Upper lobe of left lung (tissue), 4 donors: ENCODE data around the gene RAB18.

Source experiments
- CTCF ChIP-seq, 6 experiments: fragments of 450-650 bp in 4 of 6; fragments of 200-600 bp in 2 of 6; sonication (generic) in 2 of 6; IDR thresholded peaks; one replicate each; pipeline ENCODE4 v1.5.1; 2016 to 2019; ENCODE audit warnings: antibody characterized with exemption in 6 of 6
- POLR2A ChIP-seq, 4 donors: fragments of 450-650 bp; IDR thresholded peaks; one replicate each; pipeline ENCODE4 v1.5.1; 2016 to 2017; ENCODE audit warnings: antibody characterized with exemption in 4 of 4, mild to moderate bottlenecking in 2 of 4

GRCh38 chr10:27547482-27547881, 43.4 kb downstream of the RAB18 start:
- TF ChIP-seq CTCF (IDR thresholded peaks at IDR 0.05) (no peak), POLR2A (IDR thresholded peaks at IDR 0.05) (no peak)
